ENCODE data around the gene CNIH3. TPM values are rescaled to one million over a fixed set of nuclear protein-coding genes. Genes with fewer than 3 reads are reported as not detected.

The CNIH3 gene
- polyA plus RNA-seq, 1 donor (not counting 4 experiments of a cell fraction or from before 2014, with no cell fraction given) = 0.81 TPM

DNA sequence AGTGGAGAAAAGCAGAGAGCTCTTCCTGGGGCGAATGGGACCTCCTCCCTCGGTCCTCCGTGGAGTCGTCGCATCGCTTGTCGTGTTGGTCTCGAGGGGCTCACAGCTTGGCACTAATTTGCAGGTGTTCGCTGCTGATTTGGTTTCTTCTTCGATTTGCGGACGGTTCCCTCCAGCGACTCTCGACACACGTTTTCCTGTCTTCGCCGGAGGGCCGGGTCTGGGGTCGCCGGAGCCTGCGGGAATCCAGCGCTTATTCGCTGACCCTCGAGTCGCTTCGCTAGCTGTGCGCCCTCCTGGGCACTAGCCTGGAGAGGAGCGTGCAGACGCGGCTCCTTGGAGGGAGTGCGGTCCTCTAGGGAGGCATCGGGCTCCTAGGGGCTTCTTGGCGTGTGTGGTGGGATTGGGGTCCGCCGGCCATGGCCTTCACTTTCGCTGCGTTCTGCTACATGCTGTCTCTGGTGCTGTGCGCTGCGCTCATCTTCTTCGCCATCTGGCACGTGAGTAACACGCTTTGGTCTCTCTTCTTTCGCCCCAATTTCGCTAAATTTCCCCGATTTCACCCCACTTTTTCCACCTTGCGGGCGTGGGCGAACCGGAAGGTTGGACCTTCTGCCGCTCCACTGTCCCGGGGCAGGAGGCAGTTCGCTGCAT is 766 bp downstream of the CNIH3 start:
- DNase-seq (ENCODE audit: low read depth, low spot score) = no peak
- Histone ChIP-seq H3K9me1 (ENCODE audit: control insufficient read depth, extremely low read depth, insufficient read depth, low read length) (no peaks in the 10 kb centered on the region), H3K27me3 (ENCODE audit: control insufficient read depth, extremely low read depth, insufficient read depth, low read length) (peaks cover 57% of the 10 kb centered on the region), H3K4me3 (ENCODE audit: control insufficient read depth in 2 of 3, extremely low read depth in 1 of 3, insufficient read depth in 2 of 3, low read depth in 1 of 3, low read length in 3 of 3) (peak overlapping the region; percentile 17 to 60 (median 27)), H3K27ac (ENCODE audit: control insufficient read depth, insufficient read depth, low read length) (no peak overlapping the region), H3K36me3 (ENCODE audit: control insufficient read depth in 2 of 2, extremely low read depth in 1 of 2, insufficient read depth in 2 of 2, low read length in 2 of 2) (no peaks in the 10 kb centered on the region), H3K4me2 (ENCODE audit: control insufficient read depth, extremely low read depth, insufficient read depth, low read depth, low read length) (peak overlapping the region; percentile 71), H2AFZ (ENCODE audit: control insufficient read depth, low read length) (no peak overlapping the region), H4K20me1 (ENCODE audit: control insufficient read depth, extremely low read depth, insufficient read depth, low read length) (no peaks in the 10 kb centered on the region), H3K4me1 (ENCODE audit: control insufficient read depth, extremely low read depth, insufficient read depth, low read length) (peaks cover 8% of the 10 kb centered on the region), H3K79me2 (ENCODE audit: control insufficient read depth, insufficient read depth, low read length) (no peaks in the 10 kb centered on the region), H3K9ac (ENCODE audit: control insufficient read depth, extremely low read depth, insufficient read depth, low read length) (no peak overlapping the region), H3K9me3 (ENCODE audit: control insufficient read depth, low read depth, low read length) (no peaks in the 10 kb centered on the region)
- dilution Hi-C loops (cut with MboI; ENCODE audit: extremely low pct_ligation_motif_present, low sequenced_read_pairs) = no loop called here
- FAIRE-seq = no peak
- TF ChIP-seq, protein P1, sequence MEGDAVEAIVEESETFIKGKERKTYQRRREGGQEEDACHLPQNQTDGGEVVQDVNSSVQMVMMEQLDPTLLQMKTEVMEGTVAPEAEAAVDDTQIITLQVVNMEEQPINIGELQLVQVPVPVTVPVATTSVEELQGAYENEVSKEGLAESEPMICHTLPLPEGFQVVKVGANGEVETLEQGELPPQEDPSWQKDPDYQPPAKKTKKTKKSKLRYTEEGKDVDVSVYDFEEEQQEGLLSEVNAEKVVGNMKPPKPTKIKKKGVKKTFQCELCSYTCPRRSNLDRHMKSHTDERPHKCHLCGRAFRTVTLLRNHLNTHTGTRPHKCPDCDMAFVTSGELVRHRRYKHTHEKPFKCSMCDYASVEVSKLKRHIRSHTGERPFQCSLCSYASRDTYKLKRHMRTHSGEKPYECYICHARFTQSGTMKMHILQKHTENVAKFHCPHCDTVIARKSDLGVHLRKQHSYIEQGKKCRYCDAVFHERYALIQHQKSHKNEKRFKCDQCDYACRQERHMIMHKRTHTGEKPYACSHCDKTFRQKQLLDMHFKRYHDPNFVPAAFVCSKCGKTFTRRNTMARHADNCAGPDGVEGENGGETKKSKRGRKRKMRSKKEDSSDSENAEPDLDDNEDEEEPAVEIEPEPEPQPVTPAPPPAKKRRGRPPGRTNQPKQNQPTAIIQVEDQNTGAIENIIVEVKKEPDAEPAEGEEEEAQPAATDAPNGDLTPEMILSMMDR (optimal IDR thresholded peaks at IDR 0.05 in 1 of 3, IDR thresholded peaks at IDR 0.05 in 1 of 3, conservative IDR thresholded peaks at IDR 0.05 in 1 of 3; ENCODE audit: extremely low read depth in 1 of 3, insufficient read depth in 2 of 3, low read length in 3 of 3) = no peak
- peak; percentile 80 for TF ChIP-seq EZH2 (IDR thresholded peaks at IDR 0.05; ENCODE audit: low read length)

DNA sequence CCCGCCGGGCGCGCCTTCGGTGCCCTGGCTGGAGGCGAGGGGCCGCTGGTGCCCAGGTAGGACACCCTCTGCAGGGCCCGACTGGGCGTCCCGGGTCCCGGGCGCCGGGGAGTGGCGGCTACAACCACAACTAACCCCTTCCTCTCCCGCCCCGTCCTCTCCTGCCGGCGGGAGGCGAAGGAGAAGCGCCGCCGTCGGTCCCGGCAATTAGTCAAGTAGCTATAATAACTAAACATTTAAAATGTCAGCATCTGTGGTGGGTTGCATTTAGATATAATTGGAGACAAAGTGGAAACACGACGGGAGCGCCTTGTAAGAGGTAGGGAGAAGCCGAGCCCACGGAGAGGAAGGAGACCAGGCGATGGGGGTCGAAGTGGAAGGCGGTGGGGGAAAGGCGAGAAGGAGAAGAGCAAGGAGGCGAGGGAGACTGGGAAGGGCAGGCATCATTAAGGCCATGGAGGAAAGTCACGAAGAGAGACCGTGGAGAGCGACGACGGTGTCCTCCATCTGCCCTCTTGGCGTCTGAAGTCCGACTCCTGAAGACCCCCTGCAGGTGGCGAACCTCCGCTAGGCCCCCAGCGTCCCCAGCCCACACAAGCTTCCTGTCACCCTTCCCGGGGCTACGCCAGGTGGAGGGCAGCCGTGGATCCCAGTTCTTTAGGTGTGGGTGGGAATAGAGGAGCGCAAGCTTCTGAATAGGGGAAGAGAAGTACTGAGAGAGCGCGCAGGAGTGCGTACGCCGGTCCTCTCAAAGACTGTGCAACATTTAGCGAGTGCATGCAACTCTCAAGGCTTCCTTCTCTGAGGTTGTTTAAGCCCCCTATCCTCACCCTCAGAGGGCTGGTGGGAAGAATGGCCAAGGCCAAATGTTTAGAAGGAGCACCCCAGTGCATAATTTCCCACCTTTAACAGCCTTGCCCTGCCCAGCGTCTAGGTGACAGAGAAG is 1.6 kb downstream of the CNIH3 start:
- Histone ChIP-seq H3K4me2 (ENCODE audit: control insufficient read depth, extremely low read depth, insufficient read depth, low read depth, low read length) (peak overlapping the region; percentile 71), H4K20me1 (ENCODE audit: control insufficient read depth, extremely low read depth, insufficient read depth, low read length) (no peaks in the 10 kb centered on the region), H3K4me1 (ENCODE audit: control insufficient read depth, extremely low read depth, insufficient read depth, low read length) (peaks cover 8% of the 10 kb centered on the region), H3K27me3 (ENCODE audit: control insufficient read depth, extremely low read depth, insufficient read depth, low read length) (peaks cover 57% of the 10 kb centered on the region), H3K9me3 (ENCODE audit: control insufficient read depth, low read depth, low read length) (no peaks in the 10 kb centered on the region), H3K36me3 (ENCODE audit: control insufficient read depth in 2 of 2, extremely low read depth in 1 of 2, insufficient read depth in 2 of 2, low read length in 2 of 2) (no peaks in the 10 kb centered on the region), H2AFZ (ENCODE audit: control insufficient read depth, low read length) (no peak overlapping the region), H3K79me2 (ENCODE audit: control insufficient read depth, insufficient read depth, low read length) (no peaks in the 10 kb centered on the region), H3K27ac (ENCODE audit: control insufficient read depth, insufficient read depth, low read length) (no peak overlapping the region), H3K9me1 (ENCODE audit: control insufficient read depth, extremely low read depth, insufficient read depth, low read length) (no peaks in the 10 kb centered on the region), H3K9ac (ENCODE audit: control insufficient read depth, extremely low read depth, insufficient read depth, low read length) (no peak overlapping the region), H3K4me3 (ENCODE audit: control insufficient read depth in 2 of 3, extremely low read depth in 1 of 3, insufficient read depth in 2 of 3, low read depth in 1 of 3, low read length in 3 of 3) (peak overlapping the region in 1 of 3 experiments; percentile 27)
- FAIRE-seq = no peak
- no peak for DNase-seq (ENCODE audit: low read depth, low spot score)
- dilution Hi-C loops (cut with MboI; ENCODE audit: extremely low pct_ligation_motif_present, low sequenced_read_pairs) = no loop called here
- TF ChIP-seq, protein P1 (optimal IDR thresholded peaks at IDR 0.05 in 1 of 3, IDR thresholded peaks at IDR 0.05 in 1 of 3, conservative IDR thresholded peaks at IDR 0.05 in 1 of 3; ENCODE audit: extremely low read depth in 1 of 3, insufficient read depth in 2 of 3, low read length in 3 of 3) = no peak
- peak; percentile 84 for TF ChIP-seq EZH2 (IDR thresholded peaks at IDR 0.05; ENCODE audit: low read length)

Data from keratinocyte (primary cell).